Brain microvascular endothelial cell (primary cell): ENCODE data around the gene SLC43A2.

Experiments
- DNase-seq: peaks from one replicate; pipeline ENCODE4 v3.0.0-alpha.2; 2020
- H3K27ac ChIP-seq: fragments of 250-450 bp; sonication (Bioruptor Pico); 2 replicates; pipeline ENCODE4 v1.5.1; 2020; ENCODE audit warnings: mild to moderate bottlenecking, moderate library complexity
- H3K27me3 ChIP-seq: fragments of 250-450 bp; sonication (Bioruptor Pico); replicated peaks from 2 replicates; pipeline ENCODE4 v1.5.1; 2020; ENCODE audit warnings: mild to moderate bottlenecking
- H3K36me3 ChIP-seq: fragments of 250-450 bp; sonication (Bioruptor Pico); replicated peaks from 2 replicates; pipeline ENCODE4 v1.5.1; 2020; ENCODE audit warnings: mild to moderate bottlenecking
- H3K4me3 ChIP-seq: 2 replicates; pipeline ENCODE4 v1.5.1; 2011; ENCODE audit warnings: low read depth, mild to moderate bottlenecking, control low read depth, low read length, moderate library complexity
- CTCF ChIP-seq: IDR thresholded peaks from 2 replicates; pipeline ENCODE4 v1.5.1; 2011; ENCODE audit warnings: low read depth, mild to moderate bottlenecking, moderate library complexity, low read length, control low read depth, inconsistent platforms; ENCODE audit errors: missing control alignments
- in situ Hi-C: cut with HindIII; loops from 2 replicates; pipeline ENCODE4 v1.10.0; 2017; ENCODE audit warnings: low sequenced_read_pairs, low pct_ligation_motif_present

Gene SLC43A2

GRCh38 chr17:1597861-1598342 lies 30.7 kb downstream of the SLC43A2 start:
- no peak for DNase-seq
- Histone ChIP-seq H3K36me3 (no peaks in the 10 kb centered on the region), H3K4me3 (no peak overlapping the region), H3K27ac (no peak overlapping the region), H3K27me3 (no peaks in the 10 kb centered on the region)
- in situ Hi-C loops, result no loop called here
- no peak for TF ChIP-seq CTCF

GRCh38 chr17:1593630-1593931 lies 35.1 kb downstream of the SLC43A2 start:
- in situ Hi-C loops, result no loop called here
- H3K4me3 ChIP-seq, result no peak overlapping the region
- DNase-seq, result no peak
- H3K27me3 ChIP-seq, result no peaks in the 10 kb centered on the region
- no peaks in the 10 kb centered on the region for H3K36me3 ChIP-seq
- H3K27ac ChIP-seq, result no peak overlapping the region
- no peak for TF ChIP-seq CTCF

GRCh38 chr17:1592751-1593629 lies 35.6 kb downstream of the SLC43A2 start:
- H3K4me3 ChIP-seq, result no peak overlapping the region
- H3K27ac ChIP-seq, result no peak overlapping the region
- in situ Hi-C loops, result no loop called here

GRCh38 chr17:1591474-1592090 lies 37.1 kb downstream of the SLC43A2 start:
- DNase-seq, result no peak
- in situ Hi-C loops, result no loop called here
- H3K27me3 ChIP-seq, result no peaks in the 10 kb centered on the region

More at GRCh38 chr17:1592751-1593629, 35.6 kb downstream of the SLC43A2 start:
- no peak for TF ChIP-seq CTCF
- Histone ChIP-seq H3K27me3 (no peaks in the 10 kb centered on the region), H3K36me3 (no peaks in the 10 kb centered on the region)
- DNase-seq, result no peak

GRCh38 chr17:1590747-1591473 lies 37.7 kb downstream of the SLC43A2 start:
- no peak overlapping the region for H3K27ac ChIP-seq

More at GRCh38 chr17:1591474-1592090, 37.1 kb downstream of the SLC43A2 start:
- Histone ChIP-seq H3K4me3 (no peak overlapping the region), H3K36me3 (no peaks in the 10 kb centered on the region), H3K27ac (no peak overlapping the region)
- TF ChIP-seq CTCF, result no peak

More at GRCh38 chr17:1590747-1591473, 37.7 kb downstream of the SLC43A2 start:
- Histone ChIP-seq H3K27me3 (no peaks in the 10 kb centered on the region), H3K4me3 (no peak overlapping the region), H3K36me3 (no peaks in the 10 kb centered on the region)
- no peak for DNase-seq
- no peak for TF ChIP-seq CTCF
- in situ Hi-C loops, result no loop called here
